ENCODE measurements around the gene ARHGAP10. TPM values are rescaled to one million over a fixed set of nuclear protein-coding genes. Genes with fewer than 3 reads are reported as not detected.

The ARHGAP10 gene
- total RNA-seq, 2 donors from 2014 or later, result 36.1 to 43.5 TPM

GRCh38 chr4:147862043-147862692, 130.3 kb downstream of the ARHGAP10 start:
- TF ChIP-seq CTCF (IDR thresholded peaks at IDR 0.05), result no peak
- DNase-seq (ENCODE audit: low spot score), result no peak
- H3K9me3 ChIP-seq, result no peaks in the 10 kb centered on the region
- H3K4me3 ChIP-seq, result no peak overlapping the region
- H3K4me1 ChIP-seq, result peaks cover 0 to 30% of the 10 kb centered on the region in 2 donors
- no peak overlapping the region for H3K27ac ChIP-seq
- no peaks in the 10 kb centered on the region for H3K27me3 ChIP-seq
- H3K36me3 ChIP-seq, result peaks cover 15% of the 10 kb centered on the region

DNA sequence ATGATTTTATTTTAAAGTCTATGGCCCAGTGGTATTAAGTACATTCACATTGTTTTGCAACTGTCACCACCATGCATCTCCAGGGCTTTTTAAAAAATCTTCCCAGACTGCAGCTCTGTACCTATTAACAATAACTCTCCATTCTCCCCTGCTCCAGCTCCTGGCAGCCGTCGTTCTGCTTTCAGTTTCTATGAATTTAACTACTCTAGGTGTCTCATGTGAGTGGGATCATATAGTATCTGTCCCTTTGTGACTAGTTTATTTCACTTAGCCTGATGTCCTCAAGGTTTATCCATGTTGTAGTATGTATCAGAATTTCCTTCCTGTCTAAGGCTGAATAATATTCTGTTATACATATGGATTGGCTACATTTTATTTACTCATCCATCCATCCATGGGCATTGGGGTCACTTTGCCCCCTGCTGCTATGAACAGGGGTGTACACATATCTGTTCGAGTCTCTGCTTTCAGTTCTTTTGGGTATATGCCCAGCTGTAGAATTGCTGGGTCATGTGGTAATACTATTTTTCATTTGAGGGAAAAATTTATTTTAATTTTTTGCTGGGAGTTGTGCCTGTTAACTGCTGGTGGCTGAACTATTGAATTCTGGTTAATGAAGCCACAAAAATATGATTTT, 131.3 kb downstream of the ARHGAP10 start:
- Histone ChIP-seq H3K4me1 (peaks cover 0 to 24% of the 10 kb centered on the region in 2 donors), H3K9me3 (no peaks in the 10 kb centered on the region), H3K27me3 (no peaks in the 10 kb centered on the region), H3K4me3 (no peak overlapping the region), H3K36me3 (peaks cover 16% of the 10 kb centered on the region), H3K27ac (peak overlapping the region; percentile 22 to 41)
- TF ChIP-seq CTCF (IDR thresholded peaks at IDR 0.05), result no peak
- no peak for DNase-seq (ENCODE audit: low spot score)

DNA sequence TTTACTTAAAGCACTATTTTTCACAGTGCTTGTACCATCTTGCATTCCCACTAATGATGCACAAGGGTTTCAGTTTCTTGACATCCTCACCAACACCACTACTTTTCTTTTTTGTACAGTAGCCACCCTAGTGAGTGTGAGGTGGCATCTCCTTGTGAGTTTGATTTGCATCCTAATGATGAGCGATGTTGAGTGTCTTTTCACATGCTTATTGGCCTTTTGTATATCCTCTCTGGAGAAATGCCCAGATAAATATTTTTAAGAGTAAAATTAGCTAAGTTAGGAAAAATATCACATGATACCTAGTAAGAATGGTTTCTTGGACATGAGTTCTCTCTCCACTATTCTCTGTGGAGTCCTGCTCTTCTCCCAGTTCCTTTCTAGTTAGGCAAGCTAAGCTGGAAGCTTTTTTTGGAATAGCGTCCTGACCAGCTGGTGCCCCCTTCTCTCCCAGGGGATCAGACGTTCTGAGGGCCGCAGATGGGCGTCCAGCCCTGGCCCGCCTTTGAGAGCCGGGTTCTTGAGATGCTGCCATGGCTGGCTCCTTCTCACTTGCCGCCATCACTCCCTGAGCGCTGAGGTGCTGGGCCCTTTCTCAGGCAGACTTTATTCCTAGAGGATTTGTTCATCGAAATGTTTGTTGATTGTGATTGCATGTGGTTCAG, 132.1 kb downstream of the ARHGAP10 start:
- DNase-seq (ENCODE audit: low spot score), result no peak

GRCh38 chr4:147864607-147865006, 132.7 kb downstream of the ARHGAP10 start:
- Histone ChIP-seq H3K4me3 (no peak overlapping the region), H3K36me3 (peaks cover 16% of the 10 kb centered on the region), H3K27me3 (no peaks in the 10 kb centered on the region), H3K9me3 (no peaks in the 10 kb centered on the region), H3K4me1 (peaks cover 0 to 24% of the 10 kb centered on the region in 2 donors), H3K27ac (peak overlapping the region in 1 of 2 donors; percentile 22)
- no peak for DNase-seq (ENCODE audit: low spot score)
- no peak for TF ChIP-seq CTCF (IDR thresholded peaks at IDR 0.05)

More for the DNA sequence above, 132.1 kb downstream of the ARHGAP10 start:
- H3K9me3 ChIP-seq, result no peaks in the 10 kb centered on the region
- peaks cover 15% of the 10 kb centered on the region for H3K36me3 ChIP-seq
- peaks cover 0 to 24% of the 10 kb centered on the region in 2 donors for H3K4me1 ChIP-seq
- TF ChIP-seq CTCF (IDR thresholded peaks at IDR 0.05), result no peak
- no peak overlapping the region for H3K4me3 ChIP-seq
- no peaks in the 10 kb centered on the region for H3K27me3 ChIP-seq
- H3K27ac ChIP-seq, result peak overlapping the region; percentile 22 to 41

GRCh38 chr4:147865926-147866325, 134.0 kb downstream of the ARHGAP10 start:
- no peaks in the 10 kb centered on the region for H3K9me3 ChIP-seq
- H3K27me3 ChIP-seq, result no peaks in the 10 kb centered on the region
- H3K4me1 ChIP-seq, result peaks cover 0 to 24% of the 10 kb centered on the region in 2 donors
- DNase-seq (ENCODE audit: low spot score), result no peak
- H3K4me3 ChIP-seq, result no peak overlapping the region
- peaks cover 16% of the 10 kb centered on the region for H3K36me3 ChIP-seq
- no peak for TF ChIP-seq CTCF (IDR thresholded peaks at IDR 0.05)
- H3K27ac ChIP-seq, result peak overlapping the region in 1 of 2 donors; percentile 45

All from right atrium auricular region (tissue), 2 donors.